Upper lobe of left lung (tissue), 6 donors: Measurements from ENCODE around the gene AR. TPM values are rescaled to one million over a fixed set of nuclear protein-coding genes. Genes with fewer than 3 reads are reported as not detected.

Experiments
- ATAC-seq, 2 donors: fragments of 200-7000 bp; cut with Tn5 transposase; one replicate each; pipeline ENCODE4 v1.9.1; 2022; ENCODE audit warnings: mild to moderate bottlenecking in 2 of 2, moderate library complexity in 2 of 2; ENCODE audit not compliant: low FRiP score in 2 of 2
- DNase-seq, 2 donors: peaks; one replicate each; pipeline ENCODE4 v3.0.0-alpha.2; 2019 to 2020
- H3K27ac ChIP-seq, 4 donors: fragments of 200-600 bp; sonication (generic); one replicate each; pipeline ENCODE4 v1.5.1; 2016 to 2019
- H3K27me3 ChIP-seq, 4 donors: fragments of 200-600 bp; sonication (generic); one replicate each; pipeline ENCODE4 v1.5.1; 2017 to 2019
- H3K36me3 ChIP-seq, 4 donors: fragments of 200-600 bp; sonication (generic); one replicate each; pipeline ENCODE4 v1.5.1; 2016 to 2019
- H3K4me1 ChIP-seq, 4 donors: fragments of 200-600 bp; sonication (generic); one replicate each; pipeline ENCODE4 v1.5.1; 2018 to 2019
- H3K4me3 ChIP-seq, 4 donors: fragments of 200-600 bp; sonication (generic); one replicate each; pipeline ENCODE4 v1.5.1; 2017 to 2019; ENCODE audit warnings: mild to moderate bottlenecking in 2 of 4, moderate library complexity in 1 of 4
- H3K9me3 ChIP-seq, 4 donors: fragments of 200-600 bp; sonication (generic); one replicate each; pipeline ENCODE4 v1.5.1; 2018 to 2019
- EP300 ChIP-seq, 4 donors: sonication (generic); formaldehyde crosslinking; IDR thresholded peaks; one replicate each; pipeline ENCODE4 v1.5.1; 2017; ENCODE audit warnings: antibody characterized with exemption in 4 of 4, control low read depth in 2 of 4
- POLR2A ChIP-seq, 4 donors: fragments of 450-650 bp; IDR thresholded peaks; one replicate each; pipeline ENCODE4 v1.5.1; 2016 to 2017; ENCODE audit warnings: antibody characterized with exemption in 4 of 4, mild to moderate bottlenecking in 2 of 4
- POLR2AphosphoS5 ChIP-seq, 2 donors: sonication (generic); formaldehyde crosslinking; IDR thresholded peaks; one replicate each; pipeline ENCODE4 v1.5.1; 2017; ENCODE audit warnings: antibody characterized with exemption in 2 of 2
- WGBS, 2 donors: methylation state at CpG; one replicate each; pipeline ENCODE4 v1.1.5; 2017 to 2018; 5-methylcytosine and 5-hydroxymethylcytosine counted together
- total RNA-seq, 6 donors: library from RNA; depleted of rRNA in 4 of 6; stranded (reverse); fragments of >200 nt in 4 of 6; gene quantifications; one replicate each; pipeline versions ENCODE4 v1.1.0 to v1.2.1, GENCODE V29; 2016 to 2021
- TF ChIP-seq, protein P1 (sequence below), 6 experiments: fragments of 450-650 bp in 4 of 6; fragments of 200-600 bp in 2 of 6; sonication (generic) in 2 of 6; IDR thresholded peaks; one replicate each; pipeline ENCODE4 v1.5.1; 2016 to 2019; ENCODE audit warnings: antibody characterized with exemption in 6 of 6
- donor health status: DM: no; HTN: no; CAD: no; lungs with moderate emphysema.
- donor health status: DM: no; HTN: yes; CAD: no; lungs with severe emphysema.

Gene AR
- total RNA-seq, 6 donors from 2014 or later, result 2.0 to 5.8 (median 2.6) TPM

DNA sequence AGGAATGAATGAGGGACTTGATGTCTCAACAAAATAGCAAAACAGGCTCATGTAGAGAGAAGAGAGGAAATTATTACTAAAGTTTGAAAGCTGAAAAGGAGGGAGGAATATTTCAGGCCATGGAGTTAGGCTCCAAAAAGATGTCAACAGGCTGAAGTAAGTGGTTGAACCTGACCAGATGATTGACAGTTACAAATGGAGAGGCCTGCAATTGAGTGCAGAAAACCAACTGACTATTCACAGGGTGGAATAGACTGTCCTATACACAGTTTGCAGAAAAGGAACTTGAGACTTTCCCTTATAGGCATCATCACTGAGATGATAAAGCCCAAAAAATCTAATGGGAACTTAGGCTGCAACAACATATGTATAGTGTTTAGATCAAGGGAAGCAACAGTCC is 233.3 kb downstream of the AR start:
- peaks cover 0 to 4% (median 0%) of the 10 kb centered on the region in 4 donors for H3K9me3 ChIP-seq
- no peak for TF ChIP-seq POLR2A (IDR thresholded peaks at IDR 0.05)
- TF ChIP-seq POLR2AphosphoS5 (IDR thresholded peaks at IDR 0.05), result no peak
- TF ChIP-seq, protein P1, sequence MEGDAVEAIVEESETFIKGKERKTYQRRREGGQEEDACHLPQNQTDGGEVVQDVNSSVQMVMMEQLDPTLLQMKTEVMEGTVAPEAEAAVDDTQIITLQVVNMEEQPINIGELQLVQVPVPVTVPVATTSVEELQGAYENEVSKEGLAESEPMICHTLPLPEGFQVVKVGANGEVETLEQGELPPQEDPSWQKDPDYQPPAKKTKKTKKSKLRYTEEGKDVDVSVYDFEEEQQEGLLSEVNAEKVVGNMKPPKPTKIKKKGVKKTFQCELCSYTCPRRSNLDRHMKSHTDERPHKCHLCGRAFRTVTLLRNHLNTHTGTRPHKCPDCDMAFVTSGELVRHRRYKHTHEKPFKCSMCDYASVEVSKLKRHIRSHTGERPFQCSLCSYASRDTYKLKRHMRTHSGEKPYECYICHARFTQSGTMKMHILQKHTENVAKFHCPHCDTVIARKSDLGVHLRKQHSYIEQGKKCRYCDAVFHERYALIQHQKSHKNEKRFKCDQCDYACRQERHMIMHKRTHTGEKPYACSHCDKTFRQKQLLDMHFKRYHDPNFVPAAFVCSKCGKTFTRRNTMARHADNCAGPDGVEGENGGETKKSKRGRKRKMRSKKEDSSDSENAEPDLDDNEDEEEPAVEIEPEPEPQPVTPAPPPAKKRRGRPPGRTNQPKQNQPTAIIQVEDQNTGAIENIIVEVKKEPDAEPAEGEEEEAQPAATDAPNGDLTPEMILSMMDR (IDR thresholded peaks at IDR 0.05), result no peak
- TF ChIP-seq EP300 (IDR thresholded peaks at IDR 0.05), result no peak
- ATAC-seq (no peak), DNase-seq (no peak)
- H3K4me1 ChIP-seq, result peaks cover 10 to 18% (median 13%) of the 10 kb centered on the region in 4 donors
- H3K27me3 ChIP-seq, result no peaks in the 10 kb centered on the region
- no peaks in the 10 kb centered on the region for H3K36me3 ChIP-seq
- H3K4me3 ChIP-seq, result no peak overlapping the region
- H3K27ac ChIP-seq, result no peak overlapping the region

DNA sequence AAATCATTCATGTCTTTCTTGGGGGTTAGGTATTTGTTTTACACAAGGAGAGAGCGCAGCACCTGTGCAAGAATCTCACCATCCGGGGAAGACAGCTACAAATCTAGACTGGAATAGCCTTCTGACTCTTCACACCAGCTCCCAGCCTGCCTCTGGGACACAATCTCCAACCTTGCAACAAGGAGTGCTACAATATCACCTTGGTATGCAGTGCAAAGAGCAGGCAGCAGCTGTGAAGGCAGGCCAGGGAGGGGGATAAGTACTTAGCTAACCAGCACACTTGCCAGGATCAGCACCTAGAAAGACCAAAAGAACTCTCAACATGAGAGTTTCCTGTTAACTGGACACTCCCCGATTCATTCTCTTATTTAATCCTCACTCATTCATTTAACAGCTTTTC is 235.3 kb downstream of the AR start:
- H3K4me1 ChIP-seq, result peaks cover 10 to 18% (median 13%) of the 10 kb centered on the region in 4 donors
- 62 to 64% methylated on average over 1 to 3 of the region's 3 CpGs for WGBS, 2 donors
- DNase-seq, result peak in 1 of 2 donors; percentile 54
- no peak overlapping the region for H3K27ac ChIP-seq
- no peak overlapping the region for H3K4me3 ChIP-seq
- H3K36me3 ChIP-seq, result no peaks in the 10 kb centered on the region
- no peaks in the 10 kb centered on the region for H3K27me3 ChIP-seq
- peak in 1 of 4 donors; percentile 2 for TF ChIP-seq EP300 (IDR thresholded peaks at IDR 0.05)
- TF ChIP-seq POLR2AphosphoS5 (IDR thresholded peaks at IDR 0.05), result no peak
- ATAC-seq, result no peak
- H3K9me3 ChIP-seq, result no peaks in the 10 kb centered on the region
